GM18870 (cell line): ENCODE results near the gene PSPN.

Source experiments
- ATAC-seq: cut with Tn5 transposase; IDR thresholded peaks from one replicate; pipeline ENCODE4 v1.9.1; 2021; ENCODE audit warnings: moderate library complexity; ENCODE audit not compliant: unreplicated experiment

Gene PSPN

GRCh38 chr19:6375411-6376010 is at the start of gene PSPN:
PSPN (minus strand) TSS chr19:6375933; CDS start chr19:6375849, 84 bp downstream.
- ATAC-seq = no peak

GRCh38 chr19:6424939-6425731 is 49.4 kb upstream of the PSPN start:
- peak; percentile 86 for ATAC-seq

- ATAC-seq = no peak
Observed at GRCh38 chr19:6424195-6424938, 48.6 kb upstream of the PSPN start, which contains the start of gene KHSRP. KHSRP (minus strand) TSS chr19:6424811; CDS start chr19:6424701, 110 bp downstream.

- ATAC-seq = no peak
Observed at GRCh38 chr19:6423499-6424194, 47.9 kb upstream of the PSPN start.

- no peak for ATAC-seq
Observed at GRCh38 chr19:6421075-6422014, 45.6 kb upstream of the PSPN start.

- ATAC-seq = no peak
Observed at GRCh38 chr19:6418562-6418932, 42.8 kb upstream of the PSPN start.

- ATAC-seq = no peak
Observed at GRCh38 chr19:6417713-6418561, 42.2 kb upstream of the PSPN start.

GRCh38 chr19:6416658-6417405 is 41.1 kb upstream of the PSPN start:
- no peak for ATAC-seq

GRCh38 chr19:6415591-6416190 is 40.0 kb upstream of the PSPN start:
- ATAC-seq = no peak

- no peak for ATAC-seq
Observed at GRCh38 chr19:6414793-6415590, 39.3 kb upstream of the PSPN start.

- ATAC-seq = no peak
Observed at GRCh38 chr19:6413721-6414643, 38.2 kb upstream of the PSPN start.

- ATAC-seq = no peak
Observed at GRCh38 chr19:6413291-6413690, 37.6 kb upstream of the PSPN start.

GRCh38 chr19:6412447-6413091 is 36.8 kb upstream of the PSPN start:
- no peak for ATAC-seq

GRCh38 chr19:6412061-6412446 is 36.3 kb upstream of the PSPN start:
- ATAC-seq = no peak

GRCh38 chr19:6409346-6409745 is 33.6 kb upstream of the PSPN start:
- no peak for ATAC-seq

GRCh38 chr19:6406401-6406800 is 30.7 kb upstream of the PSPN start:
- ATAC-seq = no peak
